Hematopoietic multipotent progenitor cell treated with erythropoietin and hydrocortisone succinate and interleukin-3 and kit ligand, for 15 days (in vitro differentiated cells): ENCODE data around the gene ANAPC16.

ENCODE experiments used
- DNase-seq: peaks from one replicate; pipeline ENCODE4 v3.0.0-alpha.2; 2015; ENCODE audit warnings: low spot score

Gene ANAPC16

DNA sequence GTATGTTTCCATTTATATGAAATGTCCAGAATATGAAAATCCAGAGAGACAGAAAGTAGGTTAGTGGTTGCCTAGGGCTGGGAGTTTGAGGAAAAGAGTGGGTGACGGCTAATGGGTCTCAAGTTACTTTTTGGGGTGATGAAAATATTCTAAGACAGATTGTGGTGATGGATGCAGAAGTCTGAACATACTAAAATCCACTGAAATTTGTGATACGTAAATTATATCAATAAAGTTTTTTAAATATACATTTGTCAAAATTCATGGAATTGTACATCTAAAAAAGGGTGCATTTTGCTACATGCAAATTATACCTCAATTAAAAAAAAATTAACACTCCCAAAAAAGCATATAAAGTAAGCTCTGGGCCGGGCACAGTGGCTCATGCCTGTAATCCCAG lies 67.3 kb downstream of the ANAPC16 start:
- DNase-seq: no peak
